KMS-11 (cell line): ENCODE results near the gene DCTN2.
A peak's percentile ranks its signal among the peaks of the same experiment; 100 is the strongest.
"Not testable (repeated sequence)": the region's sequence is repeated elsewhere in the genome, so short reads cannot be mapped to it uniquely, and the experiment has no call there.

Experiments used
- H2AFZ ChIP-seq: fragments of 200-600 bp; sonication (generic); 2 replicates; pipeline ENCODE4 v1.6.1; 2016; ENCODE audit warnings: antibody characterized with exemption, mixed run types, low read depth
- H3K27ac ChIP-seq: fragments of 200-600 bp; sonication (generic); 2 replicates; pipeline ENCODE4 v1.6.1; 2016; ENCODE audit warnings: mild to moderate bottlenecking, mixed run types
- H3K27me3 ChIP-seq: fragments of 200-600 bp; sonication (generic); 2 replicates; pipeline ENCODE4 v1.6.1; 2017; ENCODE audit warnings: mild to moderate bottlenecking, low read depth, mixed run types, moderate library complexity; ENCODE audit not compliant: insufficient read depth
- H3K36me3 ChIP-seq: fragments of 200-600 bp; sonication (generic); 2 replicates; pipeline ENCODE4 v1.6.1; 2017; ENCODE audit warnings: mild to moderate bottlenecking, mixed run types; ENCODE audit not compliant: insufficient read depth
- H3K4me1 ChIP-seq: fragments of 200-600 bp; sonication (generic); 2 replicates; pipeline ENCODE4 v1.6.1; 2016; ENCODE audit warnings: mild to moderate bottlenecking, low read depth, mixed run types; ENCODE audit not compliant: poor library complexity, severe bottlenecking
- H3K4me2 ChIP-seq: fragments of 200-600 bp; sonication (generic); 2 replicates; pipeline ENCODE4 v1.7.0; 2016; ENCODE audit warnings: mild to moderate bottlenecking, mixed run types
- H3K4me3 ChIP-seq: fragments of 200-600 bp; sonication (generic); IDR thresholded peaks from 2 replicates; pipeline ENCODE4 v1.6.1; 2017; ENCODE audit warnings: low read depth, low read length, mixed read lengths; ENCODE audit not compliant: insufficient read depth
- H3K79me2 ChIP-seq: fragments of 200-600 bp; sonication (generic); 2 replicates; pipeline ENCODE4 v1.6.1; 2016; ENCODE audit warnings: low read depth, mixed run types; ENCODE audit not compliant: insufficient read depth
- H3K9ac ChIP-seq: fragments of 200-600 bp; sonication (generic); 2 replicates; pipeline ENCODE4 v1.6.1; 2016; ENCODE audit warnings: mild to moderate bottlenecking, mixed run types
- H4K20me1 ChIP-seq: fragments of 200-600 bp; sonication (generic); 2 replicates; pipeline ENCODE4 v1.6.1; 2016; ENCODE audit warnings: mild to moderate bottlenecking, mixed run types; ENCODE audit not compliant: insufficient read depth
- TF ChIP-seq, protein P1 (sequence below): fragments of 200-600 bp; sonication (generic); conservative IDR thresholded peaks from 2 replicates; pipeline ENCODE4 v1.6.1; 2017; ENCODE audit warnings: low read depth, mild to moderate bottlenecking, antibody characterized with exemption, low read length, moderate library complexity, mixed read lengths

The DCTN2 gene

DNA sequence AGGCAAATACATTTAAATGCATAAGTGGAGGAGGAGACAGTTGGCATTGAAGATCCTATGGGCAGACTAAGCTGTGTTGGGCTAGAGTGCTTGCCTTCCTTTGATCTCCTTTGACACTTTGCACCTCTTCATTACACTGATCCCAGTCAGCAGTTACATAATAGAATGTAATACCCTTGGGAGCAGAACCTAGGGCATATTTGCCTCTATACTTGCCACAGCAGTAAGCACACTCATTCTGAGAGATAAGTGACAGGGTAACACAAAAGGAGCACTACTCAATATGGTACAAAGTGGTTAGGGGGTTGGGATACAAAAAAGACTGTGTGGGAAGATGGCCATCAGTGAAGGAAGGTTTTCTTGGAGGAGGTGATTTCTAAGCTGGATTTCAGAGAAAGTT lies 50.2 kb downstream of the DCTN2 start:
- H3K79me2 ChIP-seq: 0 out of 2 replicates have a peak, but pooled peaks cover 1% of the 10 kb centered on the region
- H3K9ac ChIP-seq: no peak overlapping the region
- no peak overlapping the region for H3K4me3 ChIP-seq
- peaks cover 12% of the 10 kb centered on the region; the same call in 1 of the 2 replicates for H3K36me3 ChIP-seq
- H3K4me2 ChIP-seq: no peak overlapping the region
- no peaks in the 10 kb centered on the region for H3K27me3 ChIP-seq
- H3K4me1 ChIP-seq: no peaks in the 10 kb centered on the region
- H3K27ac ChIP-seq: no peak overlapping the region
- no peaks in the 10 kb centered on the region for H4K20me1 ChIP-seq
- TF ChIP-seq, protein P1, sequence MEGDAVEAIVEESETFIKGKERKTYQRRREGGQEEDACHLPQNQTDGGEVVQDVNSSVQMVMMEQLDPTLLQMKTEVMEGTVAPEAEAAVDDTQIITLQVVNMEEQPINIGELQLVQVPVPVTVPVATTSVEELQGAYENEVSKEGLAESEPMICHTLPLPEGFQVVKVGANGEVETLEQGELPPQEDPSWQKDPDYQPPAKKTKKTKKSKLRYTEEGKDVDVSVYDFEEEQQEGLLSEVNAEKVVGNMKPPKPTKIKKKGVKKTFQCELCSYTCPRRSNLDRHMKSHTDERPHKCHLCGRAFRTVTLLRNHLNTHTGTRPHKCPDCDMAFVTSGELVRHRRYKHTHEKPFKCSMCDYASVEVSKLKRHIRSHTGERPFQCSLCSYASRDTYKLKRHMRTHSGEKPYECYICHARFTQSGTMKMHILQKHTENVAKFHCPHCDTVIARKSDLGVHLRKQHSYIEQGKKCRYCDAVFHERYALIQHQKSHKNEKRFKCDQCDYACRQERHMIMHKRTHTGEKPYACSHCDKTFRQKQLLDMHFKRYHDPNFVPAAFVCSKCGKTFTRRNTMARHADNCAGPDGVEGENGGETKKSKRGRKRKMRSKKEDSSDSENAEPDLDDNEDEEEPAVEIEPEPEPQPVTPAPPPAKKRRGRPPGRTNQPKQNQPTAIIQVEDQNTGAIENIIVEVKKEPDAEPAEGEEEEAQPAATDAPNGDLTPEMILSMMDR: no peak
- H2AFZ ChIP-seq: no peak overlapping the region

DNA sequence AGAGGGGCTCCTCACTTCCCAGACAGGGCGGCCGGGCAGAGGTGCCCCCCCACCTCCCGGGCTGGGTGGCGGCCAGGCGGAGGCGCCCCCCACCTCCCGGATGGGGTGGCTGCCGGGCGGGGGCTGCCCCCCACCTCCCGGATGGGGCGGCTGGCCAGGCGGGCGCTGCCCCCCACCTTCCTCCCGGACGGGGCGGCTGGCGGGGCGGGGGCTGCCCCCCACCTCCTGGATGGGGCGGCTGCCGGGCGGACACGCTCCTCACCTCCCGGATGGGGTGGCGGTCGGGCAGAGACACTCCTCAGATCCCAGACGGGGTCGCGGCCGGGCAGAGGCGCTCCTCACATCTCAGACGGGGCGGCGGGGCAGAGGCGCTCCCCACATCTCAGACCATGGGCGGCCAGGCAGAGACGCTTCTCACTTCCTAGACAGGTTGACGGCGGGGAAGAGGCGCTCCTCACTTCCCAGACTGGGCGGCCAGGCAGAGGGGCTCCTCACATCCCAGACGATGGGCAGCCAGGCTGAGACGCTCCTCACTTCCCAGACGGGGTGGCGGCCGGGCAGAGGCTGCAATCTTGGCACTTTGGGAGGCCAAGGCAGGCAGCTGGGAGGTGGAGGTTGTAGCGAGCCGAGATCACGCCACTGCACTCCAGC lies 51.8 kb downstream of the DCTN2 start:
- H3K27ac ChIP-seq, H3K4me2 ChIP-seq, H3K27me3 ChIP-seq, H4K20me1 ChIP-seq, H3K9ac ChIP-seq, H2AFZ ChIP-seq, H3K4me1 ChIP-seq, H3K4me3 ChIP-seq: not testable (repeated sequence)
- peaks cover 14% of the 10 kb centered on the region; the same call in 1 of the 2 replicates for H3K79me2 ChIP-seq
- H3K36me3 ChIP-seq: peaks cover 21% of the 10 kb centered on the region; the same call in 1 of the 2 replicates

DNA sequence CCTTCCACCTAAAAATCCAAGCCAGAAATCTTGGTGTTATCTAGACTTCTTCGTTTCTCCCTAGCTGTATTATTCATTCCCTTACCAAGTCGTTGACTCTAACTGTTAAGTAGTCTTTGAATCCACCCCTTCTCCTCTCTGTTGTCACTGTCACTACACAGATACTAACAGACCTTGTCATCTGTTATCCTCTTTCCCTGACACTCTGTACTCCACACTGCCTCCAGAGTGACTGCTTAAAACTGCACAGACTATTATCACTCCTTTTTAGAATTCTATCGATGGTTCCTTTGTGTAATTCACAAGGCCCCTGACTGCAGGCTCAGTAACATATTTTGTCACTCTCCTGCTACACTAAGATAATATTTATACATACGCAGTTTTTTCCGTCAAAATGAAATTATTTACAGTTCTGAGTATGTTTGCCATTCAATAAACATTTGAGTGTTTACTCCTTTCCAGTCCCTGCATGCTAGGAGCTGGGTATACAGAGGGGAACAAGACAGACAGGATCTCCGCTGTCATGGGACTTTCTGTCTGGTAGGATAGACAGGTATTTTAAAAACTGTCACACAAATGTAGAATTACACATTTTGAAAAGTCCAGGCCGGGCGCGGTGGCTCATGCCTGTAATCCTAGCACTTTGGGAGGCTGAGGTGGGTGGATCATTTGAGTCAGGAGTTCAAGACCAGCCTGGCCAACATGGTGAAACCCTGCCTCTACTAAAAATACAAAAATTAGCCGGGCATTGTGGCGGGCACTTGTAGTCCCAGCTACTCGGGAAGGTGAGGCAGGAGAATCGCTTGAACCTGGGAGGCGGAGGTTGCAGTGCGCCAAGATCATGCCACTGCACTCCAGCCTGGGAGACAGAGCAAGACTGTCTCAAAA lies 55.4 kb downstream of the DCTN2 start:
- Histone ChIP-seq H4K20me1 (no peaks in the 10 kb centered on the region), H3K4me2 (no peak overlapping the region), H3K9ac (no peak overlapping the region), H2AFZ (no peak overlapping the region), H3K36me3 (peaks cover 27% of the 10 kb centered on the region; the same call in 1 of the 2 replicates), H3K4me3 (no peak overlapping the region), H3K27ac (peak overlapping the region; percentile 1; the same call in 1 of the 2 replicates), H3K4me1 (peaks cover 27% of the 10 kb centered on the region), H3K79me2 (peaks cover 37% of the 10 kb centered on the region), H3K27me3 (no peaks in the 10 kb centered on the region)
- TF ChIP-seq, protein P1: peak; percentile 76

DNA sequence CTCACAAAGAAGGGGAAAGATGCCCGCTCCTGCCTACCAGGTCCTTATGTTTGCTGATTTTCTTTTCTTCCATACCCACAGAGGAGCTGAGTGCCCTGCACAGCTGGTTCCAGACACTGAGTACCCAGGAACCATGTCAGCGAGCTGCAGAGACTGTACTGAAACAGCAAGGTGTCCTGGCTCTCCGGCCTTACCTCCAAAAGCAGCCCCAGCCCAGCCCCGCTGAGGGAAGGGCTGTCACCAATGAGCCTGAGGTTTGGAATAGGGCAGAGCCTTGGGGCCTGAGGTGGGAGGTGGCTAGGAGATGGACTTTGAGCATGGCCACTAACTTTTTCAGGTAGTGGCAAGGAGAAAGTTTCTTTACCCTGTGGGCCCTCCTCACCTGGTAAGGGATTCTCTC lies 56.9 kb downstream of the DCTN2 start:
- TF ChIP-seq, protein P1: no peak
- Histone ChIP-seq H2AFZ (no peak overlapping the region), H3K9ac (no peak overlapping the region), H3K27me3 (no peaks in the 10 kb centered on the region), H3K4me2 (no peak overlapping the region), H4K20me1 (no peaks in the 10 kb centered on the region), H3K4me3 (no peak overlapping the region), H3K4me1 (peaks cover 27% of the 10 kb centered on the region), H3K79me2 (peaks cover 37% of the 10 kb centered on the region), H3K27ac (no peak overlapping the region), H3K36me3 (peaks cover 27% of the 10 kb centered on the region; the same call in 1 of the 2 replicates)
